Fibroblast of lung (primary cell): ENCODE data around the gene GDAP2.

Source experiments
- CTCF ChIP-seq, 2 donors: IDR thresholded peaks in 1 of 2; conservative IDR thresholded peaks in 1 of 2; 1 replicate in 1 of 2; 2 replicates in 1 of 2; pipeline ENCODE4 v1.5.1; 2011 to 2012; ENCODE audit warnings: low read length in 2 of 2, control low read depth in 1 of 2, inconsistent platforms in 1 of 2, low read depth in 1 of 2, mild to moderate bottlenecking in 1 of 2
- EZH2 ChIP-seq: IDR thresholded peaks from 2 replicates; pipeline ENCODE4 v1.5.1; 2012; ENCODE audit warnings: low read length, control low read depth, mild to moderate bottlenecking; ENCODE audit errors: missing control alignments

- TF ChIP-seq CTCF (conservative IDR thresholded peaks at IDR 0.05 in 1 of 2, IDR thresholded peaks at IDR 0.05 in 1 of 2; ENCODE audit: low read depth in 1 of 2, low read length in 2 of 2) (no peak), EZH2 (no peak)
Observed at GRCh38 chr1:117929343-117930172, at the start of gene GDAP2, which contains the start of gene WDR3.
